Measurements from ENCODE around the gene MYH14. TPM values are rescaled to one million over a fixed set of nuclear protein-coding genes. Genes with fewer than 3 reads are reported as not detected.

MYH14 gene
- total RNA-seq, 1 experiment from 2014 or later: 8.8 TPM

DNA sequence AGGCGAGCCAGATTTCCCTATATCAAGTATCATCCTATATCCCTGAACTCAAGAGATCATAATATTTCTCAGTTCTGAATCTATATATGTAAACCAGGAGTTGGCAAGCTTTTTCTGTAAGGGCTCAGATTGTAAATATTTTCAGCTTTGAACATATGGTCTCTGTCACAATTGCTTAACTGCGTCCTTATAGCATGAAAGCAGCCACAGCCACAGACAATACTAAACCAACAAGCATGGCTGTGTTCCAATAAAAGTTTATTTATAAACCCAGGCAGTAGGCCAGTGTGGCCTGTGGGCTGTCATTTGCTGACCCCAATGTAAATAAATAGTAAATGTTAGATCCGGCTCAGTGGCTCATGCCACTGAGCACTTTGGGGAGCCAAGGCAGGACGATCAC, 12.2 kb upstream of the MYH14 start:
- no peak for DNase-seq (ENCODE audit: low spot score)
- in situ Hi-C loops (cut with HindIII; ENCODE audit: low sequenced_read_pairs): no loop called here

DNA sequence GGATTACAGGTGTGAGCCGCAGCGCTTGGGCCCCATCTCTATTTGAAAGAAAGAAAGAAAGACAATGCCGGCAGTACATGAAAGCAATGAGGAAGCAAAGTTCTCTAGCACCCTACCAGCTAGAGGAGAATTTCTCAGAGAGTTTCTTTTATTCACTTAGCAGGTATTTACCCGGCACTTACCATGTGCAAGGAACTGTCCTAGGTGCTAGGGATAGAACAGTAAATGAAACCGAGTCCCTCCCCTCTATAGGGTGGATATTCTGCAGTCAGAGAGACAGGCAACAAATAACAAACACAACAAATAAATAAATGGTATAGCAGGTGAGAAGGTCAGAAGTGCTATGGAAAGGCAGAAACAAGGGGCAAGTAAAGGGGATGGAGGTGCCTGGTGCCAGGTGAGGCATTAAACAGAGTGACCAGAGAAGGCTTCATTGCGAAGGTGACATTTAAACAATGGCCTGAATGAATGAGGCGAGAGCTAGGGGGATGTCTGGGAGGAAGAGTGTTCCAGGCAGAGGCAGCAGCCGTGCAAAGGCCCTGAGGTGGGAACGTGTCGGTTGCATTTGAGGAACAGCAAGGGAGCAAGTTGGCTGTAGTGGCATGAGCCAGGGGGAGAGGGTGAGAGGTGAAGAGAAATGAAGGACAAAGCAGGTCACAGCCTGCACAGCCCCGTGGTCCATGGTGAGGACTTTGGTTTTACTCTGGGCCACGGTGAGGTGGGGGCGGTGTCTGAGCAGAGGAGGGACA, 10.8 kb upstream of the MYH14 start:
- in situ Hi-C loops (cut with HindIII; ENCODE audit: low sequenced_read_pairs): no loop called here
- no peak for DNase-seq (ENCODE audit: low spot score)

DNA sequence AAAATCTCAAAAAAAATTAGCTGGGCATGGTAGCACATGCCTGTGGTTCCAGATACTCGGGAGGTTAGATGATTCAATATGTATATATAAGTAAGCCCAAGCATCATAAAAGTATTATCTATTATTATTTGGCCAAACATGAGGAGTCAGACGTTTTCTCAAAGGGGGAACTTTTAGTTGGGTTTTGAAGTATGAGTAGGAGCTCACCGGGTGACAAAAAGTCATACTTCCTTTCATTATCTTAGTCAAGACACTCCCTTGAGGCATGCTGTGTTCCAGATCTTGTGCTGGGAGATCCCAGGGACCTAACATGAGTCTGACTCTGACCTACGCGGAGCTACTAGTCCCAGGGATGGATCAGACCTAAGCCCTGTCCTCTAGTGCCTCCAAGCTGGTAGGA, 8.2 kb upstream of the MYH14 start:
- in situ Hi-C loops (cut with HindIII; ENCODE audit: low sequenced_read_pairs): no loop called here
- no peak for DNase-seq (ENCODE audit: low spot score)

DNA sequence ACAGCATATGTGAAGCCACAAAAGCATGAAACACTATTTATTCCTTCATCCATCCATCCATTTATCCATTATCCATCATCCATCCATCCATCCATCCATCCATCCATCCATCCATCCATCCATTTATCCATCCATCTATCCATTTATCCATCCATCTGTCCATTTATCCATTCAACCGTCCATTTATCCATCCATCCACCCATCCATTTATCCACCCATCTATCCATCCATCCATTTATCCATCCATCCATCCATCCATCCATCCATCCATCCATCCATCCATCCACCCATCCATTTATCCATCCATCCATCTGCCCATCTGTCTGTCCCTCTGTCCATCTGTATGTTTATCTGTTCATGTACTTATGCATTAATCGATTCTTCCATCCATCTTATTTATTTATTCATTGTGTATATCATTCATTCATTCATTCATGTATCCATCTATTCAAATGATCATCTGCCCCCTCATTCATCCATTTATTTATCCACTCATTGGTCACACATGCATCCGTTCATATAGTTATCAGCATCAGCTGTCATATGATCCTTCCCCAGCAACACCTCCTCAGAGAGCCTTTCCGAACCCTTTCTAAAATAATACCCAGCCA, 7.0 kb upstream of the MYH14 start:
- in situ Hi-C loops (cut with HindIII; ENCODE audit: low sequenced_read_pairs): no loop called here
- no peak for DNase-seq (ENCODE audit: low spot score)

DNA sequence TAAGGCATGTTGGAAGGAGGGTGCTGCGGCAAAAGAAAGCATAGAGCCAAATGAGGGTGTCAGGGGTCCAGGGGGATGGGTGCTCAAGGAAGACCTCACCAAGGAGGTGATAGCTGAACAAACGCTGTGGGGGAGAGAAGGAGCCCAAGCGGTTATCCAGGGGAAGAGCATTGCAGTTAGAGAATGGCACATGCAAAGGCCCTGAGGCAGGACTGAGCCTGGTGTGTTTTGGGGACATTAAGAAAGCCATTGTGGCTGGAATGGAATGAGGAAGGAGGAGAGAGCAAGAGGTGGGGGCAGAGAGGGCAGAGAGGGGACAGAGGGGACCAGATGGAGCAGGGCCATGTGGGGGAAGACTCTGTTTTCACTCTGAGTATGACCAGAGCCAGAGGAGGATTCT, 6.1 kb upstream of the MYH14 start:
- DNase-seq (ENCODE audit: low spot score): no peak
- in situ Hi-C loops (cut with HindIII; ENCODE audit: low sequenced_read_pairs): no loop called here

DNA sequence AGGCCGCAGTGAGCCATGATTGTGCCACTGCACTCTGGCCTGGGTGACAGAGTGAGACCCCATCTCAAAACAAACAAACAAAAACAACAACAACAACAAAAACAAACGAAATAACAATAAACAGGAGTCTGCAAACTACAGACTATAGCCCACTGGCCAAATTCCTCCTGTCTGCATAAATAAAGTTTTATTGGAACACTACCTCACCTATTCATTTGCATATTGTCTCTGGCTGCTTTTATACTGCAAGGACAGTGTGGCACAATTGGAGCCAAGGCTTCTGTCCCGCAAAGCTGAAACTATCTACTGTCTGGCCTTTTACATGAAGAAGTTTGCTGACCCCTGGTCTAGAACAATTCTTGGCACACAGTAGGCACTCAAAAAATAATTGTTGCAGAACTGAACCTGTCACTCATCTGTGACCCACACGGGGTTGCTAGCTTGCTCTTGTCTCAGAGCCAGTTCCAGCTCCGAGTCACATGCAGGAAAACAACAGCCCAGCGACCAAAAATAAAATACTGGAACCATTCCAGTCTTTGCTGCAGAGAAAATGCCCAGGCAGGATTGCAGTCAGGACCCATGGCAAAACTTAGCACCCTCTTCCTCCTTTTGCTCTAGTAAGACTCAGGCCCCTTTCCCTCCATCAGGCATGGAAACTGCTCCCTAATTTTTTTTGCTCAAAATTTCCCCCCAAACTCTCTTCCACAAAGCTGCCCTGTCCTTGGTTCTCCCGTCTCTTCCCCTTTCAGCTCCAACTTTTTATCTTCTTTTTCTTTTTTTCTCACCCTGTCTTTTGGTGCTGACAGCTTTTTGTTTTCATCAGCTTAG, 4.8 kb upstream of the MYH14 start:
- in situ Hi-C loops (cut with HindIII; ENCODE audit: low sequenced_read_pairs): no loop called here
- DNase-seq (ENCODE audit: low spot score): no peak

DNA sequence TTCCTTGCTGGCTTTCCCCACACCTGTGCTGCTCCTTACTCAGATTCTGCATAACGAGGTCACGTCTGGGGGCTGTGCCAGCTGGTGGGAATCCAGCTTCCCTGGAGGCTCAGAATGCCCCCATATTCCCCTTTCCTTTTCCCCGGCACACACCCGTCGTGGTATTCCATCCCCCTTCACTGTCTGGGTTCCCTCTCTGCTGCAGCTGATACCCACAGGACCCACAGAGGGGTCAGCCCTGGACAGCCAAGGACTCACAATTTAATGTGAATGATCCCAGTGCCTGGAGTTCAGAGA, 4.2 kb upstream of the MYH14 start:
- DNase-seq (ENCODE audit: low spot score): no peak
- in situ Hi-C loops (cut with HindIII; ENCODE audit: low sequenced_read_pairs): no loop called here

DNA sequence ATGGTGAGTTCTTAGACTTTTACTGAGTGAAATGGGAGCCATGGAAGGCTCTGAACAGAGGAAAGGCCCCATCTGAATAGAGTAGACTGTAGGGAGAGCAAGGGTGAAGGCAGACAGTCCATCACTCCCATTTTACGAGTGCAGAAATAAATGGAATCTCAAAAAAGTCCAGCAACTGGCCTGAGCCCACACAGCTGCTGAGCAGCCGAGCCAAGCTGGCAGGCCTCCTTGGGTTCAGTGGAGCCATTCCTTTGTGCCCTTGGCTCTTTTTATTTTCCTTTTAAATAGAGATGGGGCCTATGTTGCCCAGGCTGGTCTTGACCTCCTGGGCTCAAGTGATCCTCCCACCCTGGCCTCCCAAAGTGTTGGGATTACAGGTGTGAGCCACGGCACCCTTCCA, 1.0 kb upstream of the MYH14 start:
- no peak for DNase-seq (ENCODE audit: low spot score)
- in situ Hi-C loops (cut with HindIII; ENCODE audit: low sequenced_read_pairs): no loop called here

DNA sequence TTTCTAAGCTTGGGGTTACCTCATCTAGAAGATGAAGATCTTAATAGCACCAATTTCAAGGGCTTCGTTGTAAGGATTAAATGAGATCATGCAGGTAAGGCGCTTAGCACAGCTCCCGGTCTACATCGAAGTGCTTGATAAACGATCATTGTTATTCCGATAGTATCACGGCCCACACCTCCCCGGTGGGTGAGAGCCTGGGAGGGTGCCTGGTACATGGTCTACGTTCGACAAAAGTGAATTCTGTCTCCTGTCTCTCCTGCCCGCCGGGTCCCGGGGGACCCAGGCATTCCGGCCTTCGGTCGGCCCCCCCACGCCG, 501 bp upstream of the MYH14 start:
- no peak for DNase-seq (ENCODE audit: low spot score)
- in situ Hi-C loops (cut with HindIII; ENCODE audit: low sequenced_read_pairs): no loop called here

DNA sequence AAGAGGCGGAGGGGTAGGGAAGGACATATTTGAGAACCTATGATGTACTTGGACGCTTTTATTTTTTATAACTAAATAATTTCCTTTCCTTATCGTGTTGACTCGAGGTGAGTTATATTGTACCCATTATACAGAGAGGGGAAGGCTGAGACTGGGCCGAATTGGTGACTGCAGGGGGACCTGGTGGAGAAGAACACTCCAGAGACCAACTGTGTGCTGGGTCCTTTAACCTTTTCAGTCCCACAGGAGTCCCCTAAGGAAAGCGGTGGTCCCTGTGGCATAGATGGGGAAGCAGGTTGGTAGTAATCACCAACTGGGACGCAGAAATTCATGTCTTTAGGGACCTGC, 633 bp downstream of the MYH14 start:
- no peak for DNase-seq (ENCODE audit: low spot score)
- in situ Hi-C loops (cut with HindIII; ENCODE audit: low sequenced_read_pairs): no loop called here

DNA sequence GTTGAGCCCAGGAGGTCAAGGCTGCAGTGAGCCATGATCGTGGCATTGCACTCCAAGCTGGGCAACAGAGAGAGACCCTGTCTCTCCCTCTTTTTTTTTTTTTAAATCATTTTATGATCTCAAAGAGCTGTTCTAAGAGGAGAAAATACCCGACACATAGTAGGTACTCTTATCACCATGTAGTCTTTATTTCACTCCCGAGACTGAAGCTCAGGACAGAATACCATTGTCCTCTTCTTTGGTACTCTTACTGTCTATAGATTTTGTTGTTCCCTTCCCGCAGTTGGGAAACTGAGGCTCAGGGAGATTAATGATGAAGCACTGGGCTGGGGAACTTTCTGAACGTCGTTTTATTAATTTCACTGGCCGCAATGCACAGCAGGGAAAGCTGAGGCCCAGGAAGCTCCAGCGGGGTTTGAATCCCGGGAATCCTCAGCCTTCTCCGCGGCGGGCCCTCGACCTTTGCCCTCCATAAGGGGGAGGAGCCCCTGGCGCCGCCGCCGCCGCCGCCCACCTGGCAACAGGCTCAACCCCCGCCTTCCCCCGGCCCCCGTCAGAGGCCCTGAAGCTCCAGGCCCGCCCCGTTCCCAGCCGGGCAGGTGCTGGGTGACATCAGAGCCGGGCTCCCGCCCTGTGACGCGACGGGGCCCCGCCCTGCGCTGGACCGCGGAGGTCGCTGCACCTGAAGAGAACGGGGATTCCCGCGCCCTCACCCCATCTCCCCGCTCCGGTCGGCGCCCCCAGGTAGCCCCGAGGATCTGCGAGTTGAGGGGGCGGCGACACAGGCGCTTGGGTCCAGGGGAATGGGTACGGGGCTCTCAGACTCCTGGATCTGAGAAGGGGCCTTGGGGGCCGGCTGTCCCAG, 1.6 kb downstream of the MYH14 start:
- DNase-seq (ENCODE audit: low spot score): peak; percentile 68
- in situ Hi-C loops (cut with HindIII; ENCODE audit: low sequenced_read_pairs): no loop called here

DNA sequence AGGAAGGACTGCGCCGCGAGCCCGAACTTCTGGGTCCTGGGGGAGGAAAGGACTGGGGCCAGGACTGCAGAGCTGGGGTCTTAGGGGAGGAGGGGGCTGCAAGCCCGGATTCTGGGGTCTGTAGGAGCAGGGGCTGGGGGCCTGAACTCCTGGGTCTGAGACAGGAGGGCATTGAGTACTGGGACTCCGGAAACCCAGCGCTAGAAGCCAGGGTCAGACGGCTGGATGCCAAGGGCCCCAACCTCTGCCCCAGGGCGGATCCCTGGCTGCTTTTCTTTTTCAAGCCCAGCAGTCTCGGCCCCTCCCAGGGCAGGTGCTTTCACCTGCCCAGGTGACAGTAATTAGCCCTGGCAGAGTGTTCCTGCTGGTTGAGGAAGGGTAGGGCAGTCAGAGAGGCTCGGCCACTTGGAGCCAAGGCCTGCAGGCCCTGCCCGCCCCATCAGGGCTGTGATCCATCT, 2.3 kb downstream of the MYH14 start:
- no peak for DNase-seq (ENCODE audit: low spot score)
- in situ Hi-C loops (cut with HindIII; ENCODE audit: low sequenced_read_pairs): no loop called here

DNA sequence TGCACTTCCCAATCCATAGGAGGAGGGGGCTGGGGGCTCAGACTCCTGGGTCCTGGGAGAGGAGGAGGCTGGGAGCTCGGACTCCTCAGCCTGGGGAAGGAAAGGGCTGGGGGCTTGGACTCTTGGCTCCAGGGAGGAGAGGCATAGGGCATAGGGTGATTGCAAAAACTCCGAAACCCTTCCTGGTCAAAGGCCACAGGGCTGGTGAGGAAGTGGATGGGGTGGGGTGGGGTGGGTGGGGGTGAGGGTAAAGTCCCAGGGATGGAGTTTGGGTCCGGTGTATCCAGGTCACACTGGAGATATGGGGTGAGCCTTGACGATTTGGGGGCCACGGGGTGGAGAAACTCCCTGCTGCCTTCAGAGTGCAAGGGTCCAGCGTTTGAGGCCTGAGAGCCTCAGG, 2.8 kb downstream of the MYH14 start:
- DNase-seq (ENCODE audit: low spot score): no peak
- in situ Hi-C loops (cut with HindIII; ENCODE audit: low sequenced_read_pairs): no loop called here

DNA sequence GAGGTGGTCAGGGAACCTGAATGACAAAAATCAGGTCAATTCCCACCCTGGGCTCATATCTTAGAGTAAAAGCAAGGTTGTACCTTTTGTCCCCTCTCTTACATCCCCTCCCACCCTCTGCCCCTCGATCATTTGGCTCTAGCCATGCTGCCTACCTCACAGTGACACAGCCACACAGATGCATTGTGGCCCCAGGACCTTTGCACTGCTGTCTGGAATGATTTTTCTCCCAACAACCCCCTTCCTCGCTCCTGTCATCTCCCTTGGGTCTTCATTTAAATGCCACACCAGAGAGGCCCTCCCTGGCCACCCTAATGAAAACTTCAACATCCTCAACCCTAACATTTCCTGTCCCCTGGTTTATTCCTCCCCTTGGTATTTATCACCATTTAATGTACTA, 4.3 kb downstream of the MYH14 start:
- in situ Hi-C loops (cut with HindIII; ENCODE audit: low sequenced_read_pairs): no loop called here

DNA sequence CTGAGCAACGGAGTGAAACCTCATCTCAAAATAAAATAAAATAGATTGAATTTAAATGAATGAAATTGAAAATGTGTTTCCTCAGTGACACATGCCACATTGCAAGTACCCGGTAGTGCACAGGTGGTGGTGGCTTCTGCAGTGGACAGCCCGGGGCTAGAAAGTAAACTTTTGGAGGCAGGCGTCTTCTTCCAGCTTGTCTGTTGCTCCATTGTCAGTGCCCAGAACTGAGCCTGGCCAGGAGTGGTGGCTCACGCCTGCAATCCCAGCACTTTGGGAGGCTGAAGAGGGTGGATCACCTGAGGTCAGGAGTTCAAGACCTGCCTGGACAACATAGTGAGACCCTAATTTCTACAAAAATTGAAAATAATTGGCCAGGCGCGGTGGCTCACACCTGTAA, 5.7 kb downstream of the MYH14 start:
- in situ Hi-C loops (cut with HindIII; ENCODE audit: low sequenced_read_pairs): no loop called here
- no peak for DNase-seq (ENCODE audit: low spot score)

More for the DNA sequence above, 4.3 kb downstream of the MYH14 start:
- DNase-seq (ENCODE audit: low spot score): no peak

DNA sequence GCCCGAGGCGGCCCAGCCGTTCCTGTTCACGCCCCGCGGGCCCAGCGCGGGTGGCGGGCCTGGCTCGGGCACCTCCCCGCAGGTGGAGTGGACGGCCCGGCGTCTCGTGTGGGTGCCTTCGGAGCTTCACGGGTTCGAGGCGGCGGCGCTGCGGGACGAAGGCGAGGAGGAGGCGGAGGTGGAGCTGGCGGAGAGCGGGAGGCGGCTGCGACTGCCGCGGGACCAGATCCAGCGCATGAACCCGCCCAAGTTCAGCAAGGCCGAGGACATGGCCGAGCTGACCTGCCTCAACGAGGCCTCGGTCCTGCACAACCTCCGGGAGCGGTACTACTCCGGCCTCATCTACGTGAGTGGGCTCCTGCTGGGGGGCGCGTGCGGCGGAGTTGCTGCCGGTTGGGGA, 7.0 kb downstream of the MYH14 start:
- no peak for DNase-seq (ENCODE audit: low spot score)
- in situ Hi-C loops (cut with HindIII; ENCODE audit: low sequenced_read_pairs): no loop called here

DNA sequence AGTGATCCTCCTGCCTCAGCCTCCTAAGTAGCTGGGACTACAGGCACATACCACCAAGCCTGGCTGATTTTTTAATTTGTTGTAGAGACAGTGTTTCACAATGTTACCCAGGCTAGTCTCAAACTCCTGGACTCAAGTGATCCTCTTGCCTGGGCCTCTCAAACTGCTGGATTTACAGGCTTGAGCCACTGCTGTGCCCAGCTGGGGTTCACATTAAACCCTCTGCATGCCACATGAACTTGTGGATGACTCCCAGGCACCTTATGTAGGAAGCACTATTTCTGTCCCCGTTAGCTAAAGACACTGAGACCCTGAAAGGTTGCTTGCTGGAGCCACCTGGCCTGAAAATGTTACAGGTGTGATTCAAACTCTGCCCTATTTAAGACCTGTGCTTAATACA, 10.5 kb downstream of the MYH14 start:
- in situ Hi-C loops (cut with HindIII; ENCODE audit: low sequenced_read_pairs): no loop called here

DNA sequence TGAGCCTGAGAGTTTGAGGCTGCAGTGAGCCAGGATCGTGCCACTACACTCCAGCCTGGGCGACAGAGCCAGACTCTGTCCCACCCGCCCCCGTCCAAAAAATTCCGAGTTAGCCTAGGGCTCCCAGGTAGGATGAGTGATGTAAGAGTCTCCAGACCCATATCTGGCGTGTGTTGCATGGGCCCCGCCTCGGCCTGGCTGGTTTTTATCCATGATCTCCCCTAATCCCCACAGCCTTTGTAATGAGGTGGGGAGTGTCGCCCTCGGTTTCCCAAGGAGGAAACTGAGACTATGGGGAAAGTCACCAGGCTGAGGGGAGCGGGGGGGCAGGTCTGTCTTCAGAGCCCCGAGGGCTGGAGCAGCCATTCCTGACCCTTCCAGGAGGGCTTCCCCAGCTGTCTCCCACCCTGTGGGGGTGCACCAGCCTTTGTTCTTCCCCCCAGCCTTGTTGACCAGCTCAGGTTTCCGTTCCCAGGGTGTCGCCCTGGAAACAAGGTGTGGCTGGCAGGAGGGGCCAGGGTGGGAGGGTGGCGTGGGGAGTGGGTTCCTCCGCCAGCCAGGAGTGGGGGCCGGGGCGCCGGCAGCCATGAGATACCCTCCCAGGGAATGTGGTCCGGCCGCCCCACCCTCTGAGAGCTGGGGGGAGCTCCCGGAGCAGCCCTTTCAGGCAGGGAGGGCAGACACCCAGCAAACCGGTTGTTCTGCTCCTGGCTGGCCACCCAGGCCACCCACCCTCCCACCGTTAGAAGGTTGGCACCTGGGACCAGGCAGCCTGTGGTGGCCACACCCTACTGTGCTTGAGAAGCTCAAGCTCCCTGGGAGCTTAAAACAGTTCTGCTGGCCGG, 11.5 kb downstream of the MYH14 start:
- in situ Hi-C loops (cut with HindIII; ENCODE audit: low sequenced_read_pairs): no loop called here

More for the DNA sequence above, 10.5 kb downstream of the MYH14 start:
- no peak for DNase-seq (ENCODE audit: low spot score)

DNA sequence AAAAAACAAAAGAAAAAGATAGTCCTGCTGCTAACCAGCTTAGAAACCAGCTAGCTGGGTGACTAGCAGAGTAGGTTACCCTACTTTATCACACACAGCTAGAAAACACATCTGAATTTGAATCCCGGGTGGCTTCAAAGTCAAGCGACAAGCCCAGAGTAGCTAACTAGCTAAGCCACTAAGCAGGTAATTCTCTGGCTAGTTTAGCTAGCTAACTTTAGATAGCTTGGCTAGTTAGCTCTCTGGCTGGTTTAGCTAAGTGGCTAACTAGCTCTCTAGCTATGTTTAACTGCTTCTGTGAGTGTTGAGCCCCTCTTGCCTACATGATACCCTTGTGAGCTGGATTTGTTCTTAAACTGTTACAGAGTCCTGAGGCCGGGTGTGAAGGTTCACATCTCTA, 12.4 kb downstream of the MYH14 start:
- in situ Hi-C loops (cut with HindIII; ENCODE audit: low sequenced_read_pairs): no loop called here
- no peak for DNase-seq (ENCODE audit: low spot score)

More for the DNA sequence above, 11.5 kb downstream of the MYH14 start:
- no peak for DNase-seq (ENCODE audit: low spot score)

Data from G401 (cell line).